Measurements from ENCODE around the gene TYK2.

- TF ChIP-seq POLR2A (IDR thresholded peaks at IDR 0.05) (no peak), CTCF (IDR thresholded peaks at IDR 0.05) (no peak)
Observed at GRCh38 chr19:10428996-10429381, 48.6 kb upstream of the TYK2 start.

Data from transverse colon (tissue), 3 donors.